Measurements from ENCODE around the gene ZNF771. TPM values are rescaled to one million over a fixed set of nuclear protein-coding genes. Genes with fewer than 3 reads are reported as not detected.

Gene ZNF771
- total RNA-seq, 4 donors from 2014 or later: 5.4 to 15.7 (median 8.5) TPM

DNA sequence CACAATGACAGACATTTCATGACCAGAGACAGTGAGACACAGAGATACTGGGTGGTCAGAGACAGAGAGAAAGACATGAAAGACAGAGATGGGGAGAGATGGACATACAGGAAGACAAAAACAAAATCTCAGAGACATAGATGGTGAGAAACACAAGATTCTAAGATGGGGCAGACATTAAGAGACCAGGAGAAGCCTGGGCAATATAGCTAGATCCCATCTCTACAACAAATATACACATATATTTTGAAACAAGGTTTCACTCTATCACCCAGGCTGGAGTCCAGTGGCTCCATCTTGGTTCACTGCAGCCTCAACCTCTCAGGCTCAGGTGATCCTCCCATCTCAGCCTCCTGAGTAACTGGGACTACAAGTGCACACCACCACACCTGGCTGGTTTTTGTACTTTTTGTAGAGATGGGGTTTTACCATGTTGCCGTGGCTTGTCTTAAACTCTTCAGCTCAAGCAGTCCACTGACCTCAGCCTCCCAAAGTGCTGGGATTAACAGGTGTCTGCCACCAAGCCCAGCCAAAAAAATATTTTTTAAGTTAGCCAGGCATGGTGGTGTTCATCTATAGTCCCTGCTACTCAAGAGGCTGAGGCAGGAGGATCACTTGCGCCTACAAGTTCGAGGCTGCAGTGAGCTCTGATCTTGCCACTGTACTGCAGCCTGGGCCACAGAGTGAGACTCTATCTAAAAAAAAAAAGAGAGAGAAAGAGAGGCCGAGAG lies 27.2 kb upstream of the ZNF771 start:
- H3K27me3 ChIP-seq: no peaks in the 10 kb centered on the region
- peaks cover 0 to 24% (median 22%) of the 10 kb centered on the region in 4 donors for H3K4me1 ChIP-seq
- H3K36me3 ChIP-seq: no peaks in the 10 kb centered on the region
- no peaks in the 10 kb centered on the region for H3K9me3 ChIP-seq
- TF ChIP-seq, protein P1, sequence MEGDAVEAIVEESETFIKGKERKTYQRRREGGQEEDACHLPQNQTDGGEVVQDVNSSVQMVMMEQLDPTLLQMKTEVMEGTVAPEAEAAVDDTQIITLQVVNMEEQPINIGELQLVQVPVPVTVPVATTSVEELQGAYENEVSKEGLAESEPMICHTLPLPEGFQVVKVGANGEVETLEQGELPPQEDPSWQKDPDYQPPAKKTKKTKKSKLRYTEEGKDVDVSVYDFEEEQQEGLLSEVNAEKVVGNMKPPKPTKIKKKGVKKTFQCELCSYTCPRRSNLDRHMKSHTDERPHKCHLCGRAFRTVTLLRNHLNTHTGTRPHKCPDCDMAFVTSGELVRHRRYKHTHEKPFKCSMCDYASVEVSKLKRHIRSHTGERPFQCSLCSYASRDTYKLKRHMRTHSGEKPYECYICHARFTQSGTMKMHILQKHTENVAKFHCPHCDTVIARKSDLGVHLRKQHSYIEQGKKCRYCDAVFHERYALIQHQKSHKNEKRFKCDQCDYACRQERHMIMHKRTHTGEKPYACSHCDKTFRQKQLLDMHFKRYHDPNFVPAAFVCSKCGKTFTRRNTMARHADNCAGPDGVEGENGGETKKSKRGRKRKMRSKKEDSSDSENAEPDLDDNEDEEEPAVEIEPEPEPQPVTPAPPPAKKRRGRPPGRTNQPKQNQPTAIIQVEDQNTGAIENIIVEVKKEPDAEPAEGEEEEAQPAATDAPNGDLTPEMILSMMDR (IDR thresholded peaks at IDR 0.05): no peak
- TF ChIP-seq POLR2A (IDR thresholded peaks at IDR 0.05): no peak
- DNase-seq: no peak
- H3K27ac ChIP-seq: peak overlapping the region in 1 of 4 donors; percentile 92
- H3K4me3 ChIP-seq: no peak overlapping the region

GRCh38 chr16:30380803-30381208 lies 26.6 kb upstream of the ZNF771 start:
- H3K4me3 ChIP-seq: no peak overlapping the region
- H3K36me3 ChIP-seq: no peaks in the 10 kb centered on the region
- H3K27ac ChIP-seq: peak overlapping the region in 2 of 4 donors; percentile 76 to 92
- no peak for DNase-seq
- peaks cover 0 to 24% (median 22%) of the 10 kb centered on the region in 4 donors for H3K4me1 ChIP-seq
- H3K27me3 ChIP-seq: no peaks in the 10 kb centered on the region
- no peaks in the 10 kb centered on the region for H3K9me3 ChIP-seq
- TF ChIP-seq, protein P1 (IDR thresholded peaks at IDR 0.05): no peak
- TF ChIP-seq POLR2A (IDR thresholded peaks at IDR 0.05): no peak

DNA sequence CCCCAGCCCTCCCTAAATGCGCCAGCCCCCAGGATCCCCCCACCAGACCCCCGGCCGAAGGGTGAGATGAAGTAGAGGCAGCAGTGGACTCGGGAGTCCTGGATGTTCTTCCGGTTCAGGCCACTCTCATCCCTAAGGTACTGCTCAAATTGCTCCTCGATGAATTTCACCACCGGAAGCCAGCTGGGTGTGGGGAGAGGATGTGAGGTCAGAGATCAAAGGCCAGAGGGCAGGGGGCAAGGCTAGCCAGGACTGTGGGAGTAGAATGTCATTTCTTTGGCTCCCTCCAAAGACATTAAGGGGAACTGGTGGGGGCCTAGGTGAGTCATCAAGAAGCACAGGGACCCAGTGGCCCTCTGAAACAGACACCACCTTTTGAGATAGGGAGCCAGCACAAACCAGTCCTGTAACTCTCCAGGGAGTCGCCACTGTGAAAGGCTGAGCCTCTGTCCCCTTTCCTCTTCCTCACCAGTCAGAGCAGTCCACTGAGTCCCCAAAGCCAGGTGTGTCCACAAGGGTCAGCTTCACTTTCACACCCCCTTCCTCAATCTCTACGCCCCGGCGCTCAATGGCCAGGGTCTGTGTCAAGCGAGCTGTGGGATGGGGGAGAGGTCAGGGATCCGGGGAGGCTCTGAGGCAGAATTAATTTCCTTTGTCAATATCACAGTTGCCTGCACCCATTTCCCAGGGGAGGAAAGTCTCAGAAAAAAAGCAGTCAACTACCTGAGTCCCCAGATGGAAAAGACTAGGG lies 25.9 kb upstream of the ZNF771 start:
- peak overlapping the region in 3 of 4 donors; percentile 37 to 46 (median 45) for H3K4me3 ChIP-seq
- no peak for DNase-seq
- peak overlapping the region; percentile 53 to 92 (median 74) for H3K27ac ChIP-seq

GRCh38 chr16:30382111-30382881 lies 25.1 kb upstream of the ZNF771 start, which contains the start of gene SEPTIN1:
SEPTIN1 (minus strand) TSS chr16:30382561; CDS start chr16:30382542, 19 bp downstream.
- H3K4me1 ChIP-seq: peaks cover 0 to 19% (median 19%) of the 10 kb centered on the region in 4 donors
- no peaks in the 10 kb centered on the region for H3K9me3 ChIP-seq
- no peaks in the 10 kb centered on the region for H3K36me3 ChIP-seq
- TF ChIP-seq POLR2A (IDR thresholded peaks at IDR 0.05): no peak
- TF ChIP-seq, protein P1 (IDR thresholded peaks at IDR 0.05): no peak
- no peaks in the 10 kb centered on the region for H3K27me3 ChIP-seq
- peak in 2 of 3 donors; percentile 88 for DNase-seq
- H3K27ac ChIP-seq: peak within 1 kb of the TSS; percentile 53 to 92 (median 74)
- H3K4me3 ChIP-seq: peak within 1 kb of the TSS; percentile 28 to 46 (median 41)

More for the DNA sequence above, 25.9 kb upstream of the ZNF771 start:
- Histone ChIP-seq H3K27me3 (no peaks in the 10 kb centered on the region), H3K9me3 (no peaks in the 10 kb centered on the region), H3K36me3 (no peaks in the 10 kb centered on the region), H3K4me1 (peaks cover 0 to 24% (median 22%) of the 10 kb centered on the region in 4 donors)
- no peak for TF ChIP-seq POLR2A (IDR thresholded peaks at IDR 0.05)
- TF ChIP-seq, protein P1 (IDR thresholded peaks at IDR 0.05): no peak

DNA sequence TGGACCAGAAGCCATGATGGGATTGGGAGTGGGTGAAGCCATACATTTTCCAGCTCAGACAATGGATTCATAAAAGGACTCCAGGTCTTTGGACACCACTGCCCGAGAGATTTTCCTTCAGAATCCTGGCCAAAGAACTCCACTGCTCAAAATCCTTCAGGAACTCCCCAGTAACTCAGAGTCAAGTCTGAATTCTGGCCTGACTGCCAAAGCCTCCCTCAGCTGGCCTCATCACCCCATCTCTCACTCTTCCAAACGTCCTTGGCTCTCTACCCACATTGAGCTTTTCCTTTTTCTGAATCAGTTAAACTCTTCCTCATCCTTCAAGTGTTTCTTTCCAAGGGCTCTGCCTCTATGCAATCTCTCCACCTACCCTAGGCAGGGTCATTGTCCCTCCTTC lies 23.9 kb upstream of the ZNF771 start:
- DNase-seq: no peak
- H3K9me3 ChIP-seq: no peaks in the 10 kb centered on the region
- H3K4me3 ChIP-seq: no peak overlapping the region
- H3K36me3 ChIP-seq: no peaks in the 10 kb centered on the region
- H3K27me3 ChIP-seq: no peaks in the 10 kb centered on the region
- peaks cover 0 to 18% (median 16%) of the 10 kb centered on the region in 4 donors for H3K4me1 ChIP-seq
- TF ChIP-seq, protein P1 (IDR thresholded peaks at IDR 0.05): no peak
- peak overlapping the region in 3 of 4 donors; percentile 53 to 92 (median 73) for H3K27ac ChIP-seq

Data from Peyer's patch (tissue), 4 donors.